Left lung (tissue), 10 donors: ENCODE measurements around the gene ZNF185. TPM values are rescaled to one million over a fixed set of nuclear protein-coding genes. Genes with fewer than 3 reads are reported as not detected.

ENCODE experiments used
- ATAC-seq: fragments of 200-7000 bp; cut with Tn5 transposase; one replicate; pipeline ENCODE4 v1.9.1; 2020; ENCODE audit warnings: moderate library complexity
- DNase-seq, 4 donors: peaks; one replicate each; pipeline ENCODE4 v3.0.0-alpha.2; 2013 to 2020
- H3K27ac ChIP-seq, 2 donors: fragments of 200-600 bp; sonication (generic) in 1 of 2; one replicate each; pipeline versions ENCODE4 v1.5.0 to v1.8.0; 2020 to 2021
- H3K27me3 ChIP-seq, 2 donors: fragments of 200-600 bp; sonication (generic) in 1 of 2; one replicate each; pipeline versions ENCODE4 v1.5.0 to v1.8.0; 2020 to 2021
- H3K36me3 ChIP-seq, 2 donors: fragments of 200-600 bp; sonication (generic) in 1 of 2; one replicate each; pipeline versions ENCODE4 v1.5.0 to v1.8.0; 2020 to 2021
- H3K4me1 ChIP-seq, 2 donors: fragments of 200-600 bp; one replicate each; pipeline ENCODE4 v1.8.0; 2021
- H3K4me3 ChIP-seq, 2 donors: fragments of 200-600 bp; sonication (generic) in 1 of 2; one replicate each; pipeline versions ENCODE4 v1.5.0 to v1.8.0; 2020 to 2021; ENCODE audit warnings: mild to moderate bottlenecking in 1 of 2
- H3K9me3 ChIP-seq, 2 donors: fragments of 200-600 bp; sonication (generic) in 1 of 2; one replicate each; pipeline versions ENCODE4 v1.5.0 to v1.8.0; 2020 to 2021
- CTCF ChIP-seq, 2 donors: fragments of 200-600 bp; sonication (generic) in 1 of 2; IDR thresholded peaks; one replicate each; pipeline versions ENCODE4 v1.5.0 to v1.8.0; 2021; ENCODE audit warnings: antibody characterized with exemption in 2 of 2
- intact Hi-C, 2 donors: fragments of 100-400 bp; cut with DNase I; formaldehyde crosslinking; loops; one replicate each; pipeline versions ENCODE4 v1.11.2 to v1.14.2; 2022
- polyA plus RNA-seq, 6 donors: library from polyadenylated mRNA; unstranded; fragments of 120-200 nt; gene quantifications; one replicate each; pipeline ENCODE4 v1.2.1, GENCODE V29; 2013; ENCODE audit not compliant: insufficient read length in 6 of 6
- total RNA-seq, 2 donors: library from RNA; stranded (reverse); fragmentation: NEBNext Ultra II Directional; extraction: Animal tissue kit (Norgen Biotek cat#: 25700); gene quantifications; one replicate each; pipeline ENCODE4 v1.2.1, GENCODE V29; 2021
- donor health status: DM: no; HTN: yes; CAD: no.
- donor health status: DM: no; HTN: no; CAD: no.

ZNF185 gene
- total and polyA plus RNA-seq, 8 donors, result 11.5 to 26.2 (median 20.0) TPM

GRCh38 chrX:152899111-152899873 is 1.4 kb downstream of the ZNF185 start:
- Histone ChIP-seq H3K27ac (no peak overlapping the region), H3K36me3 (no peaks in the 10 kb centered on the region), H3K4me1 (no peaks in the 10 kb centered on the region), H3K27me3 (peaks cover 0 to 26% of the 10 kb centered on the region in 2 donors), H3K9me3 (no peaks in the 10 kb centered on the region), H3K4me3 (no peak overlapping the region)
- ATAC-seq (no peak), DNase-seq (no peak)
- intact Hi-C loops, result no loop called here
- no peak for TF ChIP-seq CTCF (IDR thresholded peaks at IDR 0.05)

DNA sequence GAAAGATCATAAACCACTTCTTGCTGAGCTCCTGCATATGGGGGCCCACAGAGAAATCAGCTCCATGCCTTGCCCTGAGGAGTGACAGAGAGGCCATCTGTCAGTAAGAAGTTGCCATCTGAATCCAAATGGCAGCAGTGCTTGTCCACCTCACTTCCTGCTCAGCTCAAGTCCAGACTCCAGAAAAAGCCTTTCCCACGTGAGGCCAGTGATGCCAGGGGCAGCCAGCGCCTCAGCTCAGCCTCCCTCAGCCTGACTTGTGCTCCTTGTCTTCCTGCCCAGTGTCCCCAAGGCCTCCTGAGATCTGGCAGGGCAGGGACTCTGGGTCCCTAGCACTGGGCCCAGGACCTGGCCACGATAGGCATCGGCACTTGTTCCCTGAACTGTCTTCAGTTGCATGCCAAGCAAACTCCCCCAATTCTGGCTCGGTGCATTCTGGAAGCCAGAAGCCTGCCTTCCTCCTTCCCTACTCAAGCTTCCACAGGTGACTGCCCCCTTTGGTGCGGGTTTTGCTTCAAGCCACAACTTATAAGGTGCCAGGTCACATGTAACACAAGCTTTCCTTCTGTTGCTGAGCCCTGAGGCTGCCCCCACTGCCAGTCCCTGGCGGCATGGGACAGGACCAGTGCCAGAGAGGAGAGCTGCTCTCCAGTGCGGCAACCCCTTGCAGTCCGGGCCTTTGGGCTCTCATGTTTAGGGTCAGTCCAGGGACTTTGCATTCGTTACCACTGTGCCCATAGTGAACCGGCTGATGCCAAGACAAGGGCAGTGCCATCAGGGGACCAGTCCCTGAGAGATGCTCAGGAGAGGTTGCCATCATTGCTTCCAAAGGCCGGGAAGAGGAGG is 2.2 kb downstream of the ZNF185 start:
- no peaks in the 10 kb centered on the region for H3K9me3 ChIP-seq
- intact Hi-C loops, result no loop called here
- no peaks in the 10 kb centered on the region for H3K36me3 ChIP-seq
- H3K4me3 ChIP-seq, result no peak overlapping the region
- no peak for ATAC-seq
- peaks cover 0 to 26% of the 10 kb centered on the region in 2 donors for H3K27me3 ChIP-seq
- H3K4me1 ChIP-seq, result no peaks in the 10 kb centered on the region
- no peak for DNase-seq
- TF ChIP-seq CTCF (IDR thresholded peaks at IDR 0.05), result no peak
- H3K27ac ChIP-seq, result no peak overlapping the region

GRCh38 chrX:152900937-152901445 is 3.1 kb downstream of the ZNF185 start:
- no peak for TF ChIP-seq CTCF (IDR thresholded peaks at IDR 0.05)
- H3K27ac ChIP-seq, result no peak overlapping the region
- no peak for ATAC-seq
- H3K27me3 ChIP-seq, result peaks cover 0 to 26% of the 10 kb centered on the region in 2 donors
- no peak for DNase-seq
- H3K9me3 ChIP-seq, result no peaks in the 10 kb centered on the region
- intact Hi-C loops, result no loop called here
- no peaks in the 10 kb centered on the region for H3K36me3 ChIP-seq
- H3K4me1 ChIP-seq, result no peaks in the 10 kb centered on the region
- H3K4me3 ChIP-seq, result no peak overlapping the region

DNA sequence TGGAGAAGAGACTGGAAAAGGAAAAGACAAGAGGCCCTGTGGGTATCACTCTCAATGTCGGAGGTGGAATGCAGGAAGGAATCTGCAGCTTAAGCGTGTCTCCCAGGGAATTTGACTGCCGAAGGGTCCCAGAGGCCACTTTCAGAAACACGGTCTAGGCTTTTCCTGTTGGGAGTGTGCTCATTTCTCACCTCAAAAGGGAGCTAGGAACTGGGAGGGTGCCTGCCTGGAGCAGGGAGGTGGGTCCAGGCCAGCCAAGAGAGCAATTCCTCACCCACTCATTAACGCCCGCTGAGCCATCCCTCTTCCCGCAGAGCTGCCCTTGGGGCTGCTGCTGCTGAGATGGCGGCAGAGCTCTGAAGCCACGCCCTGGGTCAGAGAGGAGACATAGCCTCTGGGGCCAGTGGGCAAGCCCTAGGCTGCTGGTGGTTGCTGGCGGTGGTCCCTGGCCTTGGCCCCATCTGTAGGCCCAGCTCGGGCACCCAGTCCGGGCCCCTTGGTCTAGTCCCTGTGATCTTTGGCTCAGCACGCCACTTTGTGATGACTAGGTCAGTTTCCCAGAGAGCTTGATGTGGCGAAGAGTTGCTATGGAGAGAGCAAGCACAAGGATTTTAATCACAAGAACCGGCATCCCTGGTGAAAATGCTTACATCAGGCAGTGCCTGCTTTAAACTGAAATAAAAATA is 4.1 kb downstream of the ZNF185 start:
- H3K4me3 ChIP-seq, result no peak overlapping the region
- TF ChIP-seq CTCF (IDR thresholded peaks at IDR 0.05), result no peak

More for the DNA sequence above, 4.1 kb downstream of the ZNF185 start:
- DNase-seq (no peak), ATAC-seq (no peak)
- no peaks in the 10 kb centered on the region for H3K4me1 ChIP-seq
- no peaks in the 10 kb centered on the region for H3K9me3 ChIP-seq
- H3K36me3 ChIP-seq, result no peaks in the 10 kb centered on the region
- H3K27ac ChIP-seq, result no peak overlapping the region
- intact Hi-C loops, result no loop called here
- peaks cover 0 to 24% of the 10 kb centered on the region in 2 donors for H3K27me3 ChIP-seq
